ENCODE measurements around the gene DDB1. TPM values are rescaled to one million over a fixed set of nuclear protein-coding genes. Genes with fewer than 3 reads are reported as not detected.

DDB1 gene
- total RNA-seq, 4 donors from 2014 or later, result 139 to 159 (median 140) TPM

DNA sequence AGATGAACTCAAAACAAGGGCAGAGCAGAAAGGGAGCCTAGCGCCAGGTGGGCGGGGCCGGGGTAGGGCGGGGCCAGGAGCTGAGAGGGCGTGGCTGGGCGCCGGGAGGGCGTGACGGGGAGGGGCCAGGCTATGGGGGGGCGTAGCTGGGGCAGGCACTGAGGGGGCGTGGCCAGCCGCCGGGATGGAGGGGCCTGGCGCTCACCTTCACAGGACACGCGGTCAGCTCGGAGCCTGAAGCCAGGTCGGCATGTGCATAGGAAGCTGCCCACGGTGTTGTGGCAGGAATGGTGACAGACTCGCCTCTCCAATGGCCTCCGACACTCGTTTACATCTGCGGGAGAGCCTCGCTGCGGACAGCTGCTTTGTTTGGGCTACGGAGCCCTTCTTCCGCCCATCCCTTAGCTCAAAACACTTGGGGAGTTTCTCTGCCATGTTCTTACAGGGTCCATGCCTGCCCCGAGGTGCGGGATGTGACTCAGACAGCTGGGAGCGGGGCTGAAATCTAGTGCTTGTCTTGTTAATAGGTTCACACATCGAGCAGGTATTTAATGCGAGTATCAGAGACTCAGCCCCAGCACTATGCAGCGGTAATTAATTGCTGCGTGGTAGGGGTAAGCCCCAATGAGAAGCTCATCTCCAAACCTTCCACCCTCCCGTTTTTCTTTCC, 51.2 kb downstream of the DDB1 start:
- H3K4me3 ChIP-seq, result no peak overlapping the region
- peaks cover 0 to 5% of the 10 kb centered on the region in 2 donors for H3K36me3 ChIP-seq
- peak; percentile 39 for ATAC-seq
- no peaks in the 10 kb centered on the region for H3K9me3 ChIP-seq
- peaks cover 25% of the 10 kb centered on the region for H3K27me3 ChIP-seq
- 39 to 61% methylated on average over 5 to 24 of the region's 35 CpGs for WGBS, 2 donors (ENCODE audit: low coverage in 1 of 2)
- no peak overlapping the region for H3K27ac ChIP-seq
- peaks cover 0 to 11% (median 0%) of the 10 kb centered on the region in 3 donors for H3K4me1 ChIP-seq
- TF ChIP-seq, protein P1, sequence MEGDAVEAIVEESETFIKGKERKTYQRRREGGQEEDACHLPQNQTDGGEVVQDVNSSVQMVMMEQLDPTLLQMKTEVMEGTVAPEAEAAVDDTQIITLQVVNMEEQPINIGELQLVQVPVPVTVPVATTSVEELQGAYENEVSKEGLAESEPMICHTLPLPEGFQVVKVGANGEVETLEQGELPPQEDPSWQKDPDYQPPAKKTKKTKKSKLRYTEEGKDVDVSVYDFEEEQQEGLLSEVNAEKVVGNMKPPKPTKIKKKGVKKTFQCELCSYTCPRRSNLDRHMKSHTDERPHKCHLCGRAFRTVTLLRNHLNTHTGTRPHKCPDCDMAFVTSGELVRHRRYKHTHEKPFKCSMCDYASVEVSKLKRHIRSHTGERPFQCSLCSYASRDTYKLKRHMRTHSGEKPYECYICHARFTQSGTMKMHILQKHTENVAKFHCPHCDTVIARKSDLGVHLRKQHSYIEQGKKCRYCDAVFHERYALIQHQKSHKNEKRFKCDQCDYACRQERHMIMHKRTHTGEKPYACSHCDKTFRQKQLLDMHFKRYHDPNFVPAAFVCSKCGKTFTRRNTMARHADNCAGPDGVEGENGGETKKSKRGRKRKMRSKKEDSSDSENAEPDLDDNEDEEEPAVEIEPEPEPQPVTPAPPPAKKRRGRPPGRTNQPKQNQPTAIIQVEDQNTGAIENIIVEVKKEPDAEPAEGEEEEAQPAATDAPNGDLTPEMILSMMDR (IDR thresholded peaks at IDR 0.05), result no peak
- no peak for TF ChIP-seq POLR2AphosphoS5 (IDR thresholded peaks at IDR 0.05)
- no peak for TF ChIP-seq POLR2A (IDR thresholded peaks at IDR 0.05)
- TF ChIP-seq EP300 (IDR thresholded peaks at IDR 0.05), result no peak

DNA sequence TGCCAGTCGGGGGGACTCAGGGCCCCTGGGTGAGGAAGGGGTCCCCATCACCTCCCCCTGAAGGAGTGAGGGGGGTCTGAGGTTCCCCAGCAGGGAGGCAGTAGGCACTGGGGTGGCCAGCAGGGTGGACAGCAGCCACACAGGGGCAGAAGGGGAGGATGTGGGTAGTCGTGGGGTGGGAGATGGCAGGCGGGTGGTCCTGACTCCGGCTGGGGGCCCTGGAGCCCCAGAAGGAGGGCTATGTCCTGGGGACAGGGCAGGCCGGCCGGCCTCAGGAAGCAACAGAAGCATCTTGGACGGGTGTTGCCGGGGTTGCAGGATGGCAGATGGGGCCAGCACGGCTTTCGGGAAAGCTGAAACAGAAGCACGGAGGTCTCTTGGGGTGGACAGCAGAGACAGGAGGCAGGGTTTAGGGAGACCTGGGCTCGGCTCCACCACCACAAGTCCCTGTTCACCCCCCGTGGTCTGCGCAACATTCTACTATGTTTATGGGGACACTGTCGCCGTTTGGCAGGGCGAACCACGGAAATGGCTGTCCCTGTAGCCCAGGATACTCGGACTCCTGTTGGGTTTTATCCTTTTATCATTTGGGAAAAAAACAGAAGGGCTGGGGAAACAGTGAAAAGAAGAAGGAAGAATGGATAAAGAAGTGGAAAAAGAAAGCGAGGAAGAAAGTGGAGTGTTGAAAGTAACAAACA, 51.9 kb downstream of the DDB1 start:
- ATAC-seq, result no peak
- WGBS, 2 donors (ENCODE audit: low coverage in 1 of 2), result 78 to 82% methylated on average over 8 to 9 of the region's 20 CpGs
- H3K27ac ChIP-seq, result no peak overlapping the region
- TF ChIP-seq POLR2AphosphoS5 (IDR thresholded peaks at IDR 0.05) (no peak), POLR2A (IDR thresholded peaks at IDR 0.05) (no peak), EP300 (IDR thresholded peaks at IDR 0.05) (no peak)
- TF ChIP-seq, protein P1 (IDR thresholded peaks at IDR 0.05), result no peak
- no peaks in the 10 kb centered on the region for H3K9me3 ChIP-seq
- peaks cover 0 to 5% of the 10 kb centered on the region in 2 donors for H3K36me3 ChIP-seq
- peaks cover 0 to 11% (median 0%) of the 10 kb centered on the region in 3 donors for H3K4me1 ChIP-seq
- H3K27me3 ChIP-seq, result peaks cover 25% of the 10 kb centered on the region
- H3K4me3 ChIP-seq, result no peak overlapping the region

DNA sequence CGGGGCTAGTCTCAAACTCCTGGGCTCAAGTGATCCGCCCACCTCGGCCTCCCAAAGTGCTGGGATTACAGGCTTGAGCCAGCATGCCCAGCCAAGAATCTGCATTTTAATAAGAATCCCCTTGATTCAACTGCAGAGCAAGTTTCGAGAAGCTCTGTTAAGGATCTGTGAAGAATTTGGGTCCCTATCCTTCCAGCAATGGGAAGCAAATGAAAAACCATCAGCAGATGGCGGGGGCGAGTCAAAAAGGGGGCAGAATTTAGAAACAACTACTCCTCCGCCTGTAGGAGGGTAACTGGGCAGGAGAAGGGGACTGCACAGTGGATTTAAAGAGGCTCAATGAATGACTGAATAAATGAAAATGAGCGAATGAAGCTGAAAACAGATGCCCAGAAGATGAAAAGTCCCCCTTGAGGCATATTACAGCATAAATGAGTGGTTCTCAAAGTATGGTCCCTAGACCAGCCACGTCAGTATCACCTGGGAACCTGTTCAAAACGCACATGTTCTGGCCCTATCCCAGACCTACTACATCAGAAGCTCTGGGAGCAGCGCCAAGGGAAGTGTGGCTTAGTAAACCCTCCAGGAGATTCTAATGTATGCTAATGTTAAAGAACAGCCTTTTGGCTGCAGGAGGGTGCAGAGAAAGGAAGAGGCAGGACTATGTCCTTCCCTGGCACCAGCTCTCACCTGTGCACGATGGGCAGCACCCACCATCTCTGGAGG, 52.8 kb downstream of the DDB1 start:
- TF ChIP-seq POLR2A (IDR thresholded peaks at IDR 0.05) (no peak), POLR2AphosphoS5 (IDR thresholded peaks at IDR 0.05) (no peak), EP300 (IDR thresholded peaks at IDR 0.05) (no peak)
- TF ChIP-seq, protein P1 (IDR thresholded peaks at IDR 0.05), result no peak
- ATAC-seq, result no peak
- Histone ChIP-seq H3K4me3 (no peak overlapping the region), H3K4me1 (peaks cover 0 to 11% (median 0%) of the 10 kb centered on the region in 3 donors), H3K36me3 (no peaks in the 10 kb centered on the region), H3K27ac (no peak overlapping the region), H3K27me3 (peaks cover 25% of the 10 kb centered on the region), H3K9me3 (no peaks in the 10 kb centered on the region)
- 82 to 89% methylated on average over 6 to 9 of the region's 12 CpGs for WGBS, 2 donors (ENCODE audit: low coverage in 1 of 2)

DNA sequence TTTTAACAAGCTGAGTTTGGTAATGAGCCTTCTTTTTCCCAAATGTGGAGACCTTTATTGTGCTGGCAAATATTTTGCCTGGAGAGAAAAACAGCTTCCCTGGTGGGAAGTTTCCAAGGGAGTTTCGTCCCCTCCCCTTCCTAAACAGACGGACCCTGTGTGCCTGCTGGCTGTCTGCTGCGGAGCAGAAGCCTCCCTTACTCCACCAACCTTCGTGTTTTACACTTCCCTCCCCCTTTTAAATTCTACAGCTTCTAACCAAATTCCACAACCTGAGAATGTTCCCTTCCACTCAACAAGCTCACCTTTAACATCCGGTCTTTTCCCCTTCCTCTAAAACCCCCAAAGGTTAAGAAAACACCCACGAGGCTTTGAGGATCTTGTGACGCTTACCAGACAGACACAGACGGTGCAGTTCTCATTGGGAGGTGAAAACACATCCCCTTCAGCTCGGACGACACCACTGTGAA, 54.9 kb downstream of the DDB1 start:
- TF ChIP-seq EP300 (IDR thresholded peaks at IDR 0.05), result no peak
- peaks cover 25% of the 10 kb centered on the region for H3K27me3 ChIP-seq
- no peak for ATAC-seq
- peaks cover 0 to 11% (median 0%) of the 10 kb centered on the region in 3 donors for H3K4me1 ChIP-seq
- no peaks in the 10 kb centered on the region for H3K36me3 ChIP-seq
- no peak overlapping the region for H3K4me3 ChIP-seq
- 46 to 67% methylated on average over 6 of the region's 10 CpGs for whole genome bisulfite sequencing, 2 donors (ENCODE audit: low coverage in 1 of 2)
- H3K9me3 ChIP-seq, result no peaks in the 10 kb centered on the region
- no peak overlapping the region for H3K27ac ChIP-seq

All from gastroesophageal sphincter (tissue), 4 donors.